ENCODE measurements around the gene OR10H1.

DNA sequence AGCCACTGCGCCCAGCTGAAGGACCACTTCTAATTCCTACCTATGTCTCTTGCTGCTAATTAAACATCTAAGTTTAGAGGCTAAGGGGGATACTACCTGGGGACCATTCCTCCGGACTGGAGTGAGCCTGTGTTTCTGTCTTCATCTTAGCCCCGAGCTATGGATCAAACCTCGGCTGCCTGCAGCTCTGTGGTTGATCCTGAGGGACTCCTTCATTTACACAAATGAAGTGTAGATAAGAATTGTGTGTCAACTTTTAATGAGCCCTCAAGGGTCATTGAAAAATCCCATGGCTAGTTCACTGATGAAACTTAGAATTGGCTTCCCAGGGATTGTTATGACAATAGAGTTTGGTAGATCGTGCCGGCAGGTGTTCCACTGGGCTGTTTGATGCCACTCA is 31.5 kb upstream of the OR10H1 start:
- TF ChIP-seq, protein P1, sequence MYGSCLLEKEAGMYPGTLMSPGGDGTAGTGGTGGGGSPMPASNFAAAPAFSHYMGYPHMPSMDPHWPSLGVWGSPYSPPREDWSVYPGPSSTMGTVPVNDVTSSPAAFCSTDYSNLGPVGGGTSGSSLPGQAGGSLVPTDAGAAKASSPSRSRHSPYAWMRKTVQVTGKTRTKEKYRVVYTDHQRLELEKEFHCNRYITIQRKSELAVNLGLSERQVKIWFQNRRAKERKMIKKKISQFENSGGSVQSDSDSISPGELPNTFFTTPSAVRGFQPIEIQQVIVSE (CRISPR knock-in tag; IDR thresholded peaks at IDR 0.05; ENCODE audit: borderline replicate concordance), result no peak
- TF ChIP-seq, protein P2, sequence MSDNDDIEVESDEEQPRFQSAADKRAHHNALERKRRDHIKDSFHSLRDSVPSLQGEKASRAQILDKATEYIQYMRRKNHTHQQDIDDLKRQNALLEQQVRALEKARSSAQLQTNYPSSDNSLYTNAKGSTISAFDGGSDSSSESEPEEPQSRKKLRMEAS (CRISPR knock-in tag; IDR thresholded peaks at IDR 0.05), result no peak
- TF ChIP-seq ELF4 (CRISPR knock-in tag; IDR thresholded peaks at IDR 0.05; ENCODE audit: low read depth) (no peak), NFYB (CRISPR knock-in tag; conservative IDR thresholded peaks at IDR 0.05; ENCODE audit: low read depth) (no peak), SP1 (CRISPR knock-in tag; conservative IDR thresholded peaks at IDR 0.05) (no peak), TEAD4 (CRISPR knock-in tag; IDR thresholded peaks at IDR 0.05) (no peak), JUN (CRISPR knock-in tag; IDR thresholded peaks at IDR 0.05) (no peak), SMAD3 (CRISPR knock-in tag; IDR thresholded peaks at IDR 0.05; ENCODE audit: borderline replicate concordance) (no peak)
- TF ChIP-seq, protein P3, sequence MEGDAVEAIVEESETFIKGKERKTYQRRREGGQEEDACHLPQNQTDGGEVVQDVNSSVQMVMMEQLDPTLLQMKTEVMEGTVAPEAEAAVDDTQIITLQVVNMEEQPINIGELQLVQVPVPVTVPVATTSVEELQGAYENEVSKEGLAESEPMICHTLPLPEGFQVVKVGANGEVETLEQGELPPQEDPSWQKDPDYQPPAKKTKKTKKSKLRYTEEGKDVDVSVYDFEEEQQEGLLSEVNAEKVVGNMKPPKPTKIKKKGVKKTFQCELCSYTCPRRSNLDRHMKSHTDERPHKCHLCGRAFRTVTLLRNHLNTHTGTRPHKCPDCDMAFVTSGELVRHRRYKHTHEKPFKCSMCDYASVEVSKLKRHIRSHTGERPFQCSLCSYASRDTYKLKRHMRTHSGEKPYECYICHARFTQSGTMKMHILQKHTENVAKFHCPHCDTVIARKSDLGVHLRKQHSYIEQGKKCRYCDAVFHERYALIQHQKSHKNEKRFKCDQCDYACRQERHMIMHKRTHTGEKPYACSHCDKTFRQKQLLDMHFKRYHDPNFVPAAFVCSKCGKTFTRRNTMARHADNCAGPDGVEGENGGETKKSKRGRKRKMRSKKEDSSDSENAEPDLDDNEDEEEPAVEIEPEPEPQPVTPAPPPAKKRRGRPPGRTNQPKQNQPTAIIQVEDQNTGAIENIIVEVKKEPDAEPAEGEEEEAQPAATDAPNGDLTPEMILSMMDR (IDR thresholded peaks at IDR 0.05), result no peak
- TF ChIP-seq, protein P4, sequence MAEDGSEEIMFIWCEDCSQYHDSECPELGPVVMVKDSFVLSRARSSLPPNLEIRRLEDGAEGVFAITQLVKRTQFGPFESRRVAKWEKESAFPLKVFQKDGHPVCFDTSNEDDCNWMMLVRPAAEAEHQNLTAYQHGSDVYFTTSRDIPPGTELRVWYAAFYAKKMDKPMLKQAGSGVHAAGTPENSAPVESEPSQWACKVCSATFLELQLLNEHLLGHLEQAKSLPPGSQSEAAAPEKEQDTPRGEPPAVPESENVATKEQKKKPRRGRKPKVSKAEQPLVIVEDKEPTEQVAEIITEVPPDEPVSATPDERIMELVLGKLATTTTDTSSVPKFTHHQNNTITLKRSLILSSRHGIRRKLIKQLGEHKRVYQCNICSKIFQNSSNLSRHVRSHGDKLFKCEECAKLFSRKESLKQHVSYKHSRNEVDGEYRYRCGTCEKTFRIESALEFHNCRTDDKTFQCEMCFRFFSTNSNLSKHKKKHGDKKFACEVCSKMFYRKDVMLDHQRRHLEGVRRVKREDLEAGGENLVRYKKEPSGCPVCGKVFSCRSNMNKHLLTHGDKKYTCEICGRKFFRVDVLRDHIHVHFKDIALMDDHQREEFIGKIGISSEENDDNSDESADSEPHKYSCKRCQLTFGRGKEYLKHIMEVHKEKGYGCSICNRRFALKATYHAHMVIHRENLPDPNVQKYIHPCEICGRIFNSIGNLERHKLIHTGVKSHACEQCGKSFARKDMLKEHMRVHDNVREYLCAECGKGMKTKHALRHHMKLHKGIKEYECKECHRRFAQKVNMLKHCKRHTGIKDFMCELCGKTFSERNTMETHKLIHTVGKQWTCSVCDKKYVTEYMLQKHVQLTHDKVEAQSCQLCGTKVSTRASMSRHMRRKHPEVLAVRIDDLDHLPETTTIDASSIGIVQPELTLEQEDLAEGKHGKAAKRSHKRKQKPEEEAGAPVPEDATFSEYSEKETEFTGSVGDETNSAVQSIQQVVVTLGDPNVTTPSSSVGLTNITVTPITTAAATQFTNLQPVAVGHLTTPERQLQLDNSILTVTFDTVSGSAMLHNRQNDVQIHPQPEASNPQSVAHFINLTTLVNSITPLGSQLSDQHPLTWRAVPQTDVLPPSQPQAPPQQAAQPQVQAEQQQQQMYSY (CRISPR knock-in tag; IDR thresholded peaks at IDR 0.05), result no peak
- TF ChIP-seq, protein P5, sequence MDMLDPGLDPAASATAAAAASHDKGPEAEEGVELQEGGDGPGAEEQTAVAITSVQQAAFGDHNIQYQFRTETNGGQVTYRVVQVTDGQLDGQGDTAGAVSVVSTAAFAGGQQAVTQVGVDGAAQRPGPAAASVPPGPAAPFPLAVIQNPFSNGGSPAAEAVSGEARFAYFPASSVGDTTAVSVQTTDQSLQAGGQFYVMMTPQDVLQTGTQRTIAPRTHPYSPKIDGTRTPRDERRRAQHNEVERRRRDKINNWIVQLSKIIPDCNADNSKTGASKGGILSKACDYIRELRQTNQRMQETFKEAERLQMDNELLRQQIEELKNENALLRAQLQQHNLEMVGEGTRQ (CRISPR knock-in tag; IDR thresholded peaks at IDR 0.05), result no peak
- TF ChIP-seq, protein P6, sequence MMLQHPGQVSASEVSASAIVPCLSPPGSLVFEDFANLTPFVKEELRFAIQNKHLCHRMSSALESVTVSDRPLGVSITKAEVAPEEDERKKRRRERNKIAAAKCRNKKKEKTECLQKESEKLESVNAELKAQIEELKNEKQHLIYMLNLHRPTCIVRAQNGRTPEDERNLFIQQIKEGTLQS (CRISPR knock-in tag; conservative IDR thresholded peaks at IDR 0.05), result no peak
- TF ChIP-seq, protein P7, sequence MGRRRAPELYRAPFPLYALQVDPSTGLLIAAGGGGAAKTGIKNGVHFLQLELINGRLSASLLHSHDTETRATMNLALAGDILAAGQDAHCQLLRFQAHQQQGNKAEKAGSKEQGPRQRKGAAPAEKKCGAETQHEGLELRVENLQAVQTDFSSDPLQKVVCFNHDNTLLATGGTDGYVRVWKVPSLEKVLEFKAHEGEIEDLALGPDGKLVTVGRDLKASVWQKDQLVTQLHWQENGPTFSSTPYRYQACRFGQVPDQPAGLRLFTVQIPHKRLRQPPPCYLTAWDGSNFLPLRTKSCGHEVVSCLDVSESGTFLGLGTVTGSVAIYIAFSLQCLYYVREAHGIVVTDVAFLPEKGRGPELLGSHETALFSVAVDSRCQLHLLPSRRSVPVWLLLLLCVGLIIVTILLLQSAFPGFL (CRISPR knock-in tag; IDR thresholded peaks at IDR 0.05; ENCODE audit: borderline replicate concordance), result no peak
- TF ChIP-seq, protein P8, sequence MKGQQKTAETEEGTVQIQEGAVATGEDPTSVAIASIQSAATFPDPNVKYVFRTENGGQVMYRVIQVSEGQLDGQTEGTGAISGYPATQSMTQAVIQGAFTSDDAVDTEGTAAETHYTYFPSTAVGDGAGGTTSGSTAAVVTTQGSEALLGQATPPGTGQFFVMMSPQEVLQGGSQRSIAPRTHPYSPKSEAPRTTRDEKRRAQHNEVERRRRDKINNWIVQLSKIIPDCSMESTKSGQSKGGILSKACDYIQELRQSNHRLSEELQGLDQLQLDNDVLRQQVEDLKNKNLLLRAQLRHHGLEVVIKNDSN (CRISPR knock-in tag; IDR thresholded peaks at IDR 0.05), result no peak
